Measurements from ENCODE around the gene KAT6B.

KAT6B gene

DNA sequence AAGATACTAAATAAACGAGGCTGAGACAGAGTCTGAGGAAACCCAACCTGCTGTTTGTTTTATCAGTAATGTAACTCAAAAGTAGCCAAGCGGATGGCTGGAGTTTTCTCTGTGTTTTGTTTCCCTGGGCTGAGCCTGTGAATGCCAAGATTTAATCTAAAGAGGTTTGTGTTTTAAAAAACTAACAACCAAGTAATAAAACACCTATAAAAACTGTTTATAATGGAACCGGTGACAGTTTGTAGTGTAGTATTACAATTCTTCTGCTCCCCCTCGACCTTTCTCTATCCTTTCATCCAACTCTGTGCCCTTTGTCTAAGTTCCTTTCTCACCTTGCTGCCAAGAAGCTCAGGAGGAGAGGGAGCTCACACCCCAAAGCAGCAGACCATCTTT lies 2.6 kb upstream of the KAT6B start:
- no peak for DNase-seq (ENCODE audit: low read depth in 2 of 2)

DNA sequence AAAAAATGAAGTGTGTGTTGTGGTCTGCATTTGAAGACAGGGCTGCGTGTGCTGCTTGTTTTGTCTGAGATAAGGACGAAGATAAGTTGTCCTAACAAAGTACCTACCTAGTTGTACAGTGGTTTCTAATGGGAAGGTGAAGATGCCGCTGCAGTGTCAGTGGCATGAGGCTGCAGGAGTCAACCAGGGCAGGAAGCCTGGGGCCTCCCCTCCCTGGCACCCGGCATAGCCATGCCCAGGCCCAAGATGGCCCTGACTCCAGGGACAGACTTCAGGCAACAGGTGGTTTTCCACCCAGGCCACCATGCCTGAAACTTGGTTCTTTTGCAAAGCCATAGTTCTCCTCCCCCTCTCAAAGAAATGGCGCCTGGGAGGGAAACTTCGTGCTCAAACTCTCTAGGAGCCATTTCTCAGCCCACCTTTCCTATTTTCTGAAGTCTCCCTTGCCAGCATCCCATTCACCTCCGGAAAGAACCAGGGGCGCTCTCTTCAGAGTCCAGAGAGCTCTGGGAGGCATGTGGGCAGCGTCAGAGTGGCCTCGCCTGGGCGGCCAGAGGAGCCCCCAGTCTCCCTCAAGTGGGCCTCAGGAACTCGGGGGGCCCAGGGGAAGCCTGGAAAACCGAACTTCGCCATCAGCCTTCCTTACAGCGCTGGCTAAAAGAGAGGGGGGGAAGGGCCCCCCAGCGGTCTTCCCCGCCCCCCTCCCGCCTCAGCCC lies 2.1 kb upstream of the KAT6B start:
- DNase-seq (ENCODE audit: low read depth in 2 of 2): peak in 1 of 2 donors; percentile 12

DNA sequence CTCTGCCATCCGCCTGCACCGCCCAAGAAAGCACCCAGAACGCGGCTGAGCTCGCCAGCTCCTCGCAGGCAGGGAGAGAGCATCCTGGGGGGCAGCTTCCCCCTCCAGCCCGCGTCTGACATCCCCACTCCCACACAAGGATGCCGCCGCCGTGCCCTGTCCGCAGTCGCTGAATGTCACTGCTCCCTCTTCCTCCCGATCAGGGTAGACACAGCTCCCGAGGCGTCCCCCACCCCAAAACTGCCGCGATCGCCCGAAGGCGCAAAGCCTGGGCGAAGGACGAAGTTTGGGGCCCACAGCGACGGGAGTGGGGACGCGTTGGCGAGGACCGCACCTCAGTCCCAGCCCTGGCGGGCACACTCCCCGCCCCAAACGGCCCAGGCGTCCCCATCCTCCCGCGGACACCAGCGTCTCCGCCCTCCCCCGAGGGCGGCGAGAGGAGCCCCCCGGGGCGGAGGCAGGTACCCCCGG lies 1.5 kb upstream of the KAT6B start:
- DNase-seq (ENCODE audit: low read depth in 2 of 2): peak; percentile 24 to 32

DNA sequence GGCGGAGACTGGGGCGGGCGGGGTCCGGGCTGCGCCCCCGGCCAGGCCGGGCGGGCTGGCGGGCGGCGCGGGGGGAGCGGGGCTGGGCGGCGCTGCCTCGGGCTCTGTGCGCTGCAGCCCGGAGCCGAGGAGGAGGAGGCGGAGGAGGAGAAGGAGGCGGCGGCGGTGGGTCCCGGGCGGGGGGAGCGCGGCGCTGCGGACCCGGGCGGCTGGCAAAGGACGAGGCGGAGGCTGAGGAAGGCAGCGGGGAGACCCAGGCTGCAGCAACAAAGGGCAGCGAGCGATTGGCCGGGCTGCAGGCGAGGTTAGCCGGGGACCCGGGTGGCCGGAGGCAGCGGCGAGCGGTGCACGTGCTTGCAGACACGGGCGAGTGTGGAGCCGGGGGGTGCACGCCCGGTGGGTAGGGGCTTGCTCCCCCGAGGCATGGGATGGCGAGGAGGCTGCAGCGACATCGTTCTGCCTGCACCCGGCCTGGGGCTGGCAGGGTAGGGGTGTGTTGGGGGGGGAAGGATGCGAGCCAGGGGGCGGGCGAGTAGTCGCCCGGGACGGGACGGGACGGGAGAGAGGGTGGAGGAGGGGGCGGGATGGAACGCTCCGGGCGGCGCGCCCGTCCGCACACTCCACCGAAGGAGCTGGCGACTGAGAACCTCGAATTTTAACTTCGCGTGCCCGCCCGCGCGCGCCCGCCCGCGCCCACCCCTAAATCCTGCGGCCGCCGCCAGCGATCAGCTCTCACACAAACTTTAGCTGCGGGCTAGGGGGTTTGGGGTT lies 844 bp upstream of the KAT6B start:
- DNase-seq (ENCODE audit: low read depth in 2 of 2): peak in 1 of 2 donors; percentile 41

DNA sequence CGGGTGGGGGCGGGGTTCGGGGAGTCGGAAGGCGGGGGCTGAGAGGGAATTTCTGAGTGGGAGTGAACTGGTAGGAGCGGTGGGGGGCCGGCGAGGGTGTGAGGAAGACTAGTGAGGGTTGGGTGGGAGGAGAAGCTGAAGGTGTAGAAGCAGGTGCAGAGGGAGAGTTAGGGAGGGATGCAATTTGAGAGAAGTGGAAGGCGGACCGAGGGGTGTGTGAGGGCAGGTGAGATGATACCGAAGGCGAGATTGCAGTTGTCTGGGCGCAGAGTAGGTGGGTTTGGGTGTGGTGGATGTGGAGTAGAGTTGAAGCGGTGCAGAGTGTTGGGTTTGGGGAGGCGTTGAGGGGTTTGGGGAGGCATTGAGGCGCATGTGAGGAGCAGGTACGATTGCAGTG lies 643 bp downstream of the KAT6B start:
- no peak for DNase-seq (ENCODE audit: low read depth in 2 of 2)

DNA sequence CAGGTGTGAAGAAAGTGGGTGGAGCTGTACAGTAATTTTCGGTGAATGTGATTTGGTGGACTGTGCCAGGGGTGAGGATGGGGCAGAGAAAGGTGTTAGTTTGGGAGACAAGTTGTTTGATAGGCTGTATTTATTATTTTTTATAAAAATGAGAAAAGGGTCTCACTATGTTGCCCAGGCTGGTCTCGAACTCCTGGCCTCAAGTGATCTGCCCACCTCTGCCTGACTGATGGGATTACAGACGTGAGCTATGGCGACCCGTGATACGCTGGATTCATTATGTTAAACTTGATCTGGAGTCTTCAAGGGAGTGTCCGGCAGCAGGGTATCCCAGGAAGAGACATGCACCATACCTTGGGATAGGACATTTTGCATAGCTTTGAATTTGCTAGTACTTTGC lies 1.3 kb downstream of the KAT6B start:
- no peak for DNase-seq (ENCODE audit: low read depth in 2 of 2)

DNA sequence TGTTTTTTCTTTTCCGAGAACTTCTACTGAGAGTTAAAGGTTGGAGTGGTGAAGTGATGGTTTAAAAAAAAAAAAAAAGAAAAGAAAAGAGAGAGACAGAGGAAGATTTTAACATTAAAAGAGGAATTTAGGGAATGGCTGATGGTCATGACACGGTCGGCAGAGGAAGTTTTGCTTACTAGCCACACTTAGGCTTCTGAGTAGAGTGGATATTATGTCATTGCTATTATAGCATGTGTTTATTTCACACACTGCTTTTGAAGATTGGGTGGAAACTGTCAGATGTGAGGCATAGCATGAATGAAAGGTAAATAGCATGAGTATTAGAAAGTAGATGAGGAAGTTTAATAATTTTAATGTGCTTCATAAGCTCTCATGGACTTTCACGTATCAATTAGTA lies 2.5 kb downstream of the KAT6B start:
- DNase-seq (ENCODE audit: low read depth in 2 of 2): no peak

DNA sequence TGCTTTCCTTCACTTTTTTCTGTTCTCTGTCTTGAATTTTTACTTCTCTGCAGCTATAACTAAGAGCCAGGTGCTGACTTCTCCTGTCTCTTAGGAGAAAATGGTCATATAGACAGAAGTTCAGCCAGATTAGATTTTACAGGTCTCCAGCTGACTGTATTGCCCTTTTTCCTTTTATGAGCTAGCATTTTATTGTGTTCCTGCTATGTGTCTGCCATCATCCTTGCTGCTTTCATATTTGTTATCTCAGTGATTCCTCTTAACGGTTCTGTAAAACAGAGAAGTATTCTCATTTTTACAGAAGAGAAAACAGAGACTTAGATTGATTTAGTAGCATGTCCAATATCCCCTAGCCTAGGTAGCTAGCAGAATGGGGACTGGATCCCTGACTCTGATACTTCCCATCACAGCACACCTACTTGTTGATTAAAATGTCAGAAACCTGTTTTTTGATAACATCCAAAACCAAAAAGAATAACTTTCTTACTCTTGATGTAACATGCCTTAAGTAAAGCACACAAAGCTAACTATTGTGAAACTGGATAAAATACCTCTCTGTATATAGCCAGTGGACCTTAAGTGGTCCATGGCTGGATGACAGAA lies 5.2 kb downstream of the KAT6B start:
- DNase-seq (ENCODE audit: low read depth in 2 of 2): no peak

DNA sequence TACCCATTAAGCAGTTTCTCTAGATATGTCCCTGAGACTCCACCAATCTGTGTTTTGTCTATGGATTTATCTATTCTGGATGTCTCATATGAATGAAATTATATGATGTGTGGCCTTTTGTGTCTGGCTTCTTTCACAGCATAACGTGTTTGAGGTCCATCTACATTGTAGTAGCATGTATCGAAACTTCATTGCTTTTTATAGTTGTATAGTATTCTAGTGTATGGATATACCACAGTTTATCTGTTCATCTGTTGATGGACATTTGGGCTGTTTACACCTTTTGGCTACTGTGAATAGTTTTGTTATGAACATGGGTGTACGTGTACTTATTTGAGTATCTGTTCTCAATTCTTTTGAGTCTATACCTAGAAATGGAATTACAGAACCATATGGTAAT lies 9.6 kb downstream of the KAT6B start:
- no peak for DNase-seq (ENCODE audit: low read depth in 2 of 2)

DNA sequence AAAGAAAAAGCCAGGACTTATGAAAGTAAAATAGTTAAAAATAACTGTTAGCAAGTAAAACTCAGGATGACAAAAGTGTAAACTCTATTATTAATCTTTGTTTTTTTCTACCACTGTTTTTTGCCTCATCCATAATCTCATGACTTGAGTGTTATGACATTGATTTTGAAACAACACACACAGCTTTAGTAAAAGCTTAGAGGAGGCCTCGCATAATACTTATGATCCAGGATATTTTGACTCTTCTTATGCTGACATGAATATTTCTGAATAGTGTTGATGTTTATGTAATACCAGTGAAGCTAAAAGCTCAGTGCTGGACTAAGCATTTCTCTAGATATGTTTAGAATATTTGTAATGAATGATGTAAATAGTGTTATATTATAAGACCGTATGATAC lies 10.5 kb downstream of the KAT6B start:
- no peak for DNase-seq (ENCODE audit: low read depth in 2 of 2)

DNA sequence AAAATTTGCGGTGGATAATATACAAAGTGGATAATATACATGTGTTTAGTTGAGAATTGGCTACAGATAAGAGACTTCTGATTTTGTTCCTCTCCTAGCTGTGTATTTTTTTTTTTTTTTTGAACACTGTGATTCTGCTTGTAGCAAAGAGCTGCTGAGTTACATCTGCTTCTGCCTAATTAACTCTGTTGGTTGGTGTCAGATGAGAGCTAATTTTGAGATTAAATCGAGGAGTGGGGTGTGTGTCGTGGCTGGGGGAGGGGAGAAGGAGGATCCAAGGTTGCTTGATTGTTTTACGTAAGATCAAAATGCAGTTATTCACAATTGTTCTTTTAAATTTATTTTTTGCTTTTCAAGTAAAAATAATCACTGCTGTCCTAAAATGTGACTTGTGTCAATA lies 11.3 kb downstream of the KAT6B start:
- no peak for DNase-seq (ENCODE audit: low read depth in 2 of 2)

DNA sequence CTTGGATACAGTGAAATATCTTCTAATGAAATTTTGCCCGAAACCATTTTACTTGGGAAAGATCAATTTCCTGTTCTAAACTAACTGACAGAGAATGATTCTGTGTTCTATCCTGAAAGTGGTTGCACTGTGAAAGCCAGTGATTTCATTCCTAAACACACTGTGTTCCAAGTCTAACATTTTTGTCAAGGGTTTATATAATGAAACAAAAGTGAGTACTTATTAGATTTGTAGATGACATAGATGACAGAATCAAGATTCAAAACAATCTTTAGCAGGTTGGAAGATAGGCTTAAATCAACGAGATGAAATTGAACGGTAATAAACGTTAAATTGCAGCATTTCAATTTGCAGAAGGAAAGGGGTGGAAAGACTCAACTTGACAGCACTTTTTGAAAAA lies 13.3 kb downstream of the KAT6B start:
- DNase-seq (ENCODE audit: low read depth in 2 of 2): no peak

DNA sequence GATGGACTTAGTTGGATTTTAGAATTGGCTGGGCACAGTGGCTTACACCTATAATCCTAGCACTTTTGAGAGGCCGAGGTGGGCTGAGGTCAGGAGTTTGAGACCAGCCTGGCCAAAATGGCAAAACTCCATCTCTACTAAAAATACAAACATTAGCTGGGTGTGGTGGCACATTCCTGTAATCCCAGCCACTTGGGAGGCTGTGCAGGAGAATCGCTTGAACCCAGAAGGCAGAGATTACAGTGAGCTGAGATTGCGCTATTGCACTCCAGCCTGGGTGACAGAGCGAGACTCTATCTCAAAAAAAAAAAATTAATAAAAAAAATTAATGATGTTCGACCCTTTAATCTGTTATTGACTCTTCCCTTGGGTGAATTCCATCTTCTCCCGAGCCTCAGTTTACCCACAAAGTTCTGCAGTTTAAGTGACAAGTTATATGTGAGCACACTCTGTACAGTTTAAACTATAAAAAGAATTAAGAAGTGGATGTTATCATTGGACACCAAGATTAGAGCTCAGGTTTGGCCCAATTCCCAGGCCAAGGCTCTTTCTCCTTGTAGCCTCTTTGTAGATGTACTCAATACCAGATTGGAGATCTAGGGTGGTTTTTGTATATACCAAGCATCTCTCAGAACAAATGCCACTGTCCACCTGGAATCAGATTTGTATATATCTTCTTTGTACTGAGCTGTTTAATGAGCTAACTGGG lies 15.0 kb downstream of the KAT6B start:
- DNase-seq (ENCODE audit: low read depth in 2 of 2): no peak

DNA sequence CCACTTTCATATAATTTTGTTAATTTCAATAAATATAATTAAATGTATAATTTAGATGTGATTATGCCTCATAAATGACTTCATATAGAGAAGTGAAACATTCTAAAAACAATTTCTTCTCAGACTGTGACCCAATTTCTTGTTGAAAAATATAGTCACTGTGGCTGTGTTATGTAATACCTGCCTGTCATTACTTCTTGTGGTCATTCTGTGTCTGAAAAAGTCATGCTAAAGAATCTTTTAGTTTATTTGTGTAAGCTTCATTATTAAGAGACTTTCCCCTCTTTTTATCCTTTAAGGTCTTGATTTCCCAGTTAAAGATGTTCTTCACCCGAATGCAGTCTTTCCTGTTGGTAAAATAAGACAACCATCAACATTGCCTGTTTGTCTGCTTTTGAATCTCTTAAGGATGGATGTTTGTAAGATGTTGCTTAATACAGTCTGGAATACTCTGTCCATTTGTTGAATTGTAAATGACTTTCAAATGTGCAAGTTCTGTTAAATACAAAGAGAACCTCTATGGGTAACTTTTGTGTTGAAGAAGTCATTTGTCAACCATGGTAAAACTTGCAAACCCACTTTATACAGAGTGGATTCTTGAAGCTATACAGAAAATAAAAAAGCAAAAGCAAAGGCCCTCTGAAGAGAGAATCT lies 16.0 kb downstream of the KAT6B start:
- DNase-seq (ENCODE audit: low read depth in 2 of 2): no peak

DNA sequence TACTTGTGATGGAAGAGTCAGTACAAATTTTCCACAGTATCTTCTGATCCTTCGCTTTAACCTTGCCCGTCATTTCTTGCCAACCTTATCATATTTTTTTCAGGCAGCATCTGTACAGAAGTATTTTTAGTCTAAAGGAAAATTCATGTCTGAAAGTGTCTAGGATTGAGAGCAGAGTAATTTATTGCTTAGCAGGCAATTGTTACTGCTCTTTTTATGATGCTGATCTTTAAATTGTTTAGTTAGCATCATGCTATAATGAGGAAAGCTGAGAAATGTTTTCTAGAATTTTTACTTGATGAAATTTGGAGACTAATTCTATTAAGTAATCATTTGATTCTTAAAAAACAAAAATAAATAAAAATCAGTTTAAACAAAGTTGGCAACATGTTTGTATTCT lies 20.6 kb downstream of the KAT6B start:
- DNase-seq (ENCODE audit: low read depth in 2 of 2): no peak

DNA sequence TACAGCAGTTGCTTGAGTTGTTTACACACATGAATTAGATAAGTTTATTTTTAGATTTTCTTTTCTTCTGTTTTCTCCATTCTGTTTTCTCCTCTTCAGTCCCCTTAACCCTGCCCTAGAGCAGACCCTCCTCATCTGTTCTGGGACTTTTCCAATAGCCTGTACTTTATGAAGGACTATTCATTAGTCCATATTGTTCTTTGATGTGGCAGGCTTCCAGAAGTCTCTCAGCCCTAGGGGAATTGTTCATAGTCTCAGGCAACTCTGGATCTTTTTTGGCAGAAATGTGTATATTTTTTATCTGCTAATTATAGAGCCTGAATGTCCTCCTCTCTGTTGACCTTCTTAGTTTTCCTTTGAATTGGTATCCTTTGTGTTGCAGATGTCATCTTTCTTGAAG lies 25.4 kb downstream of the KAT6B start:
- DNase-seq (ENCODE audit: low read depth in 2 of 2): no peak

DNA sequence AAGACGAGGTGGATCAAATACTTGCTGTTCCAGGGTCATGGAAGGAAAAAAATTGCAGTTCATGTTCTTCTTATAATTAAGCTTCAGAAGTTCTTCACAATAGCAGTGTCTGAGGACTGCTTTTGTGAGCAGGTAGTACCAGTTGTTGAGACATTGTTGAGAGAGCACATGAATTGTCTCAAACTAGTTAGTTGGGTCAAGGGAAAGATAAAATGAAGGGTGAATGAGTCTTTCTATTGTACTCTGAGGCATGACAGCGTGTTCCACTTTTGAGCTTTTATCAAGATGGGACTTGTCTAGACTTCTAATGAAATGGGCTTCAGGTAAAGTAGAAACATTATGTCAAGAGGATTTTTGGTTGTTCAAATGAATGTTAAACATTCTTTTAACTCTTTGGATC lies 26.0 kb downstream of the KAT6B start:
- DNase-seq (ENCODE audit: low read depth in 2 of 2): no peak

DNA sequence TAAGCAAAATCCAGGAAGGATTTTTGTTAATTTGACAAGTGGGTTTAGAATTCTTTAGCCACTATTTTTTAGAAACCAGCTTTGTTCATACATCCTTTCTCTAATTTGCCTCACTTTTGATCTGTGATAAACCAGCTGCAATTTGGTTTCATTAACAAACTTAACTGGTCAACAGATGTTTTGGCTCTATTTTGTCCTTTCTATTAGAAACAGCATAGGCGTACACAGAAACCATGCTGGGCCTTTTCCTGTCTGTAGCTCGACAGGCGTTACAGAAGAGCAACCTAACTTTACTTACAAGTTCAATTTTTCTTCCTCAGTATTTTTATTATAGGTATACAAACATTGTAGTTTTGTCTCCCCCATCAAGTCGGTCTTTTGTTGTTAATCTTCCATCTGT lies 28.2 kb downstream of the KAT6B start:
- DNase-seq (ENCODE audit: low read depth in 2 of 2): no peak

DNA sequence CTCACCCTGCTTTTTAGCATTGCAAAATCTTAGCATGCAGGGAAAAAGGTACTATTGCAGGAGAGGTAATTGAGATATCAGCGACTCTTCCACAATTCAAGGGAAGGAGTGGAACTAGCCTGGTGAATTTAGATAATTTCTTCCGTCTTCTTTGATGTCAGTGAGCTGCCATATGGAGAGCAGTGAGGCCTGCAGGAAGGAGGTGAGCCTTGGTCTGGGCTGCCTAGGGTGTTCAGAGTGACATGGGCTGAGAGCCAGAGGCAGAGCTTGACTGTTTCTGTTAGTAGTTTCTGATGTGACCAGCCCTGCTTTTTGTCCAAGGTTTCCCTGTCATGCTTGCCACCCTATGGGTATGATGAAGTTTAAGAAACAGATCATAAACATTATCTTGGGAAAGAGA lies 28.6 kb downstream of the KAT6B start:
- DNase-seq (ENCODE audit: low read depth in 2 of 2): no peak

DNA sequence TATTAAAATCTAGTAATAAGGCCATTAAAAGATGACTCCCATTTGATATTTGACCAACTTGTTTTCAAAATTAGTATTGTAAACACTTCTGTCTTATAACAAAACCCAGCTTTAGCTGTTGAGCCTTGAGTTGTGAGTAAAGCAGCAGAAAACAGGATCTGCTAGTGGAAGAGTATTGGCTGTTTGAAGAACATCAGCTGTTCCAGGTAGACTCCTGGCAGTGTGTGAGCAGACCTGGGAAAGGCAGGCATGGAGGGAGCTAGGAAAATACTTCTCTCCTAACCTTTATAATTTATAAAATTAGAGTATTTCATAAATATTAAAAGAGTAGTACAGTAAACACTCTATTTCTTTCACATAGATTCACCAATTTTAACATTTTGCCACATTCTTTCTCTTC lies 29.0 kb downstream of the KAT6B start:
- no peak for DNase-seq (ENCODE audit: low read depth in 2 of 2)

DNA sequence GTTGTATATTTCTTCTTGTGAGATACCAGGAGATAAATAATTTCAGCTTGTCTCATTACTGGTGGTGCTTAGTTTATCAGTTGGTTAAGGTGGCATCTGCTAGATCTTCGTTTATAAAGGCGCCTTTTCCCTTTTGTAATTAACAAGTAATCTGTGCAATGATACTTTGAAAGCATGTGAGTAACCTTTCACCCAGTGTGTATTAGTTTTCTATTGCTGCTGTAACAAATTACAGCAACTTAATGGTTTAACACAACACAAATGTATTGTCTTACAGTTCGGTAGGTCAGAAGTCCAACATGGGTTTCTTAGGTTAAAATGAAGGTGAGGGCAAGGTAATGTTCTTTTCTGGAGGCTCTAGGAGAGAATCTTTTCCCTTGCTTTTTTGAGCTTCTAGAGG lies 30.5 kb downstream of the KAT6B start:
- DNase-seq (ENCODE audit: low read depth in 2 of 2): no peak

DNA sequence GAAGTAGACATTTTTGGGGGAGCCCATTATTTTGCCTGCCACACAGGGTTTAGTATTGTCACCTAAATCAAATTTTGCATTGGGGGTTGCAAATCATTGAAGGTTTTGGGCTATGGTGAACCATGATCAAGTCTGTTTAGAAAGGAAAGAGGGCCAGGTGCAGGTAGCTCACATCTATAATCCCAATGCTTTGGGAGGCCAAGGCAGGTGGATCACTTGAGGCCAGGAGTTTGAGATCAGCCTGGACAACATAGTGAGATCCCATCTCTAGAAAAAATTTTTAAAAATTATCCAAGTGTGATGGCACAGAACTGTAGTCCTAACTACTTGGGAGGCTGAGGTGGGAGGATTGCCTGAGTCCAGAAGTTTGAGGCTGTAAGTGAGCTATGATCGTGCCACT lies 31.2 kb downstream of the KAT6B start:
- DNase-seq (ENCODE audit: low read depth in 2 of 2): no peak
